Measurements from ENCODE around the gene SLC45A2.

- TF ChIP-seq CTCF (IDR thresholded peaks at IDR 0.05) (no peak), POLR2A (IDR thresholded peaks at IDR 0.05) (no peak)
Observed at GRCh38 chr5:33992864-33993263, 8.4 kb upstream of the SLC45A2 start.

Data from Peyer's patch (tissue), 4 donors.